Mesenchymal stem cell (in vitro differentiated cells and primary cell): ENCODE results near the gene DLX4.

Experiments used
- DNase-seq: peaks from one replicate; pipeline ENCODE4 v3.0.0-alpha.2; 2013
- H2AFZ ChIP-seq: one replicate; pipeline ENCODE4 v1.6.1; 2013; ENCODE audit warnings: low read depth, mild to moderate bottlenecking, control low read depth, inconsistent platforms, low read length, moderate library complexity
- H2AK5ac ChIP-seq: 2 replicates; pipeline ENCODE4 v1.6.1; 2013; ENCODE audit warnings: low read length, moderate library complexity, mild to moderate bottlenecking, inconsistent platforms; ENCODE audit not compliant: severe bottlenecking
- H2BK120ac ChIP-seq: one replicate; pipeline ENCODE4 v1.6.1; 2013; ENCODE audit warnings: low read depth, mild to moderate bottlenecking, inconsistent platforms, low read length, moderate library complexity
- H2BK12ac ChIP-seq, 2 experiments: one replicate each; pipeline ENCODE4 v1.6.1; 2013; ENCODE audit warnings: inconsistent platforms in 2 of 2, low read length in 2 of 2, mild to moderate bottlenecking in 2 of 2, moderate library complexity in 2 of 2, control low read depth in 1 of 2
- H2BK15ac ChIP-seq: one replicate; pipeline ENCODE4 v1.6.1; 2013; ENCODE audit warnings: mild to moderate bottlenecking, low read depth, inconsistent platforms; ENCODE audit not compliant: poor library complexity, severe bottlenecking
- H2BK5ac ChIP-seq: 2 replicates; pipeline ENCODE4 v1.6.1; 2013; ENCODE audit warnings: low read depth, mild to moderate bottlenecking, low read length, control low read depth, inconsistent platforms; ENCODE audit not compliant: poor library complexity, severe bottlenecking
- H3K14ac ChIP-seq, 2 experiments: one replicate each; pipeline ENCODE4 v1.6.1; 2013; ENCODE audit warnings: inconsistent platforms in 2 of 2, low read length in 2 of 2, control low read depth in 1 of 2, mild to moderate bottlenecking in 1 of 2, moderate library complexity in 1 of 2
- H3K18ac ChIP-seq, 2 experiments: one replicate each; pipeline ENCODE4 v1.6.1; 2013; ENCODE audit warnings: inconsistent platforms in 2 of 2, low read length in 2 of 2, control low read depth in 1 of 2, low read depth in 1 of 2, mild to moderate bottlenecking in 1 of 2
- H3K23ac ChIP-seq, 2 experiments: one replicate each; pipeline ENCODE4 v1.6.1; 2013; ENCODE audit warnings: inconsistent platforms in 2 of 2, low read length in 2 of 2, mild to moderate bottlenecking in 2 of 2, moderate library complexity in 2 of 2, control low read depth in 1 of 2
- H3K27ac ChIP-seq: 2 replicates; pipeline ENCODE4 v1.5.1; 2013; ENCODE audit warnings: mild to moderate bottlenecking, moderate library complexity, low read length, control low read depth, inconsistent platforms; ENCODE audit not compliant: poor library complexity, severe bottlenecking
- H3K27me3 ChIP-seq, 2 experiments: 2 replicates each; pipeline versions ENCODE4 v1.6.1 to v1.7.0; 2013; ENCODE audit warnings: low read length in 2 of 2, mild to moderate bottlenecking in 2 of 2, moderate library complexity in 2 of 2, control low read depth in 1 of 2, inconsistent platforms in 1 of 2; ENCODE audit not compliant: control insufficient read depth in 1 of 2, insufficient read depth in 1 of 2
- H3K36me3 ChIP-seq, 2 experiments: 2 replicates each; pipeline versions ENCODE4 v1.6.1 to v1.7.0; 2013; ENCODE audit warnings: low read length in 2 of 2, control low read depth in 1 of 2, inconsistent platforms in 1 of 2, low read depth in 1 of 2, mild to moderate bottlenecking in 1 of 2; ENCODE audit not compliant: insufficient read depth in 2 of 2, control insufficient read depth in 1 of 2
- H3K4ac ChIP-seq, 2 experiments: one replicate each; pipeline ENCODE4 v1.6.1; 2013; ENCODE audit warnings: inconsistent platforms in 2 of 2, low read length in 2 of 2, mild to moderate bottlenecking in 2 of 2, moderate library complexity in 2 of 2, control low read depth in 1 of 2, low read depth in 1 of 2
- H3K4me1 ChIP-seq: 2 replicates; pipeline ENCODE4 v1.6.1; 2013; ENCODE audit warnings: low read depth, low read length, control low read depth; ENCODE audit not compliant: control insufficient read depth, insufficient read depth
- H3K4me2 ChIP-seq: 2 replicates; pipeline ENCODE4 v1.6.1; 2013; ENCODE audit warnings: low read length, mild to moderate bottlenecking, inconsistent platforms; ENCODE audit not compliant: poor library complexity, severe bottlenecking
- H3K4me3 ChIP-seq, 2 experiments: 2 replicates each; pipeline versions ENCODE4 v1.5.1 to v1.7.0; 2013; ENCODE audit warnings: low read length in 2 of 2, mild to moderate bottlenecking in 2 of 2, control low read depth in 1 of 2, low read depth in 1 of 2; ENCODE audit not compliant: insufficient read depth in 1 of 2
- H3K79me1 ChIP-seq: replicated peaks from 2 replicates; pipeline ENCODE4 v1.6.1; 2013; ENCODE audit warnings: mild to moderate bottlenecking, control low read depth, low read length, inconsistent platforms; ENCODE audit not compliant: poor library complexity, severe bottlenecking
- H3K9ac ChIP-seq: 2 replicates; pipeline ENCODE4 v1.7.0; 2013; ENCODE audit warnings: mild to moderate bottlenecking, low read length, moderate library complexity
- H3K9me3 ChIP-seq: 2 replicates; pipeline ENCODE4 v1.7.0; 2013; ENCODE audit warnings: mild to moderate bottlenecking, low read length; ENCODE audit not compliant: control insufficient read depth
- H4K8ac ChIP-seq: one replicate; pipeline ENCODE4 v1.6.1; 2013; ENCODE audit warnings: inconsistent platforms, mild to moderate bottlenecking, low read length, moderate library complexity
- H4K91ac ChIP-seq: one replicate; pipeline ENCODE4 v1.6.1; 2013; ENCODE audit warnings: mild to moderate bottlenecking, low read length, inconsistent platforms
- WGBS: methylation state at CpG from one replicate; pipeline ENCODE4 v1.1.7; 2013; ENCODE audit warnings: mixed read lengths; 5-methylcytosine and 5-hydroxymethylcytosine counted together

Gene DLX4

GRCh38 chr17:49958723-49959122 lies 10.3 kb upstream of the DLX4 start:
- 89% methylated on average over 3 of the region's 4 CpGs for WGBS
- H4K91ac ChIP-seq = no peak overlapping the region
- H3K79me1 ChIP-seq = no peaks in the 10 kb centered on the region
- H3K18ac ChIP-seq = no peak overlapping the region
- H3K9ac ChIP-seq = no peak overlapping the region
- DNase-seq = no peak
- no peak overlapping the region for H3K27ac ChIP-seq
- H2AFZ ChIP-seq = no peak overlapping the region
- H2BK120ac ChIP-seq = no peak overlapping the region
- no peak overlapping the region for H3K4me2 ChIP-seq
- H3K4ac ChIP-seq = no peak overlapping the region
- H2AK5ac ChIP-seq = no peak overlapping the region
- H2BK5ac ChIP-seq = no peak overlapping the region
- H3K23ac ChIP-seq = no peak overlapping the region
- peaks cover 3% of the 10 kb centered on the region for H3K4me1 ChIP-seq
- no peak overlapping the region for H3K14ac ChIP-seq
- H4K8ac ChIP-seq = no peak overlapping the region
- no peak overlapping the region for H2BK12ac ChIP-seq
- H3K27me3 ChIP-seq = peaks cover 30 to 39% of the 10 kb centered on the region in 2 experiments
- no peaks in the 10 kb centered on the region for H3K36me3 ChIP-seq
- no peak overlapping the region for H2BK15ac ChIP-seq
- H3K4me3 ChIP-seq = no peak overlapping the region
- no peaks in the 10 kb centered on the region for H3K9me3 ChIP-seq

- H2BK15ac ChIP-seq = no peak overlapping the region
- H3K27me3 ChIP-seq = peaks cover 37 to 46% of the 10 kb centered on the region in 2 experiments
- H4K91ac ChIP-seq = no peak overlapping the region
- no peaks in the 10 kb centered on the region for H3K36me3 ChIP-seq
- H3K4me1 ChIP-seq = peaks cover 7% of the 10 kb centered on the region
- no peak overlapping the region for H3K14ac ChIP-seq
- H2BK5ac ChIP-seq = no peak overlapping the region
- no peak overlapping the region for H3K18ac ChIP-seq
- no peak overlapping the region for H3K4me3 ChIP-seq
- no peak overlapping the region for H3K4me2 ChIP-seq
- no peak overlapping the region for H2AFZ ChIP-seq
- no peak overlapping the region for H3K23ac ChIP-seq
- DNase-seq = no peak
- no peaks in the 10 kb centered on the region for H3K79me1 ChIP-seq
- H3K27ac ChIP-seq = no peak overlapping the region
- no peak overlapping the region for H2AK5ac ChIP-seq
- H3K9me3 ChIP-seq = no peaks in the 10 kb centered on the region
- no peak overlapping the region for H2BK120ac ChIP-seq
- 49% methylated on average over 8 of the region's 8 CpGs for WGBS
- H3K9ac ChIP-seq = no peak overlapping the region
- no peak overlapping the region for H3K4ac ChIP-seq
- no peak overlapping the region for H4K8ac ChIP-seq
- H2BK12ac ChIP-seq = no peak overlapping the region
Measured at GRCh38 chr17:49959183-49959935, 9.6 kb upstream of the DLX4 start.

DNA sequence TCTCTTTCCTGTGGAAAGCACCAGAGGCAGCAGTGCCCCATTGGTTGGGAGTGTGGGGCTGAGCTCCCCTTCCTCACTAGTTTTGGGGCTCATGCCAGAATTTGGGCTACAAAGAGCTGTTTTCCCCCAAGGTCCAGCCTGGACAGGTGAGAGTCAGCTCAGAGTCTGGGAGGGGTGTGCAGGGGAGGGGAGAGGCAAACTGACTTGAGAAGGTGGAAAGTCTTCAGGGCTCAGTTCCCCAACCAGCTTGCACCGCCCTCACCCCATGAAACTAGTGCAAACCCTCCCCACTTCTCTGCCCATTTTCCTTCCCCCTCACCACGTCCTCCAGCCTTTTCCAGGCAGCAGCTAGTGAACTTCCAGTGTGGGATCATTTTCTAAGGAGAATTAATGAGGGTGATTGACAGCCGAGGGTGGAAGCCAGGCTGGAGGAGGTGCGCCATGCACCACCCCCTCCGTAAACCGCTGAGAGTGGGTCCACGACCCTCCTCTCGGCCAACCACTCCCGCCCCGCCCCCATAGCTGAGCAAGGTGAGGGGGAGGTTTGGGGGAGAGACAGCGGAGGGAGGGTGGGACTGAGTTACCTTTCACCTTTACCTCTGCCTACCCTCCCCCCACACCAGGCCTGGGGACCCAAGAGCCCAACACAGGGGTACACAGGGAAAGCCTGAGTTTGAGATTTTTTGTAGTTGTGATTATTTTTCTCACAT lies 6.2 kb upstream of the DLX4 start:
- Histone ChIP-seq H4K91ac (no peak overlapping the region), H3K4me1 (peaks cover 12% of the 10 kb centered on the region), H3K4me3 (no peak overlapping the region), H2BK15ac (no peak overlapping the region), H3K4ac (no peak overlapping the region), H4K8ac (no peak overlapping the region), H3K18ac (no peak overlapping the region), H3K23ac (no peak overlapping the region), H3K4me2 (no peak overlapping the region), H2BK12ac (no peak overlapping the region), H2AK5ac (no peak overlapping the region), H2BK5ac (no peak overlapping the region), H3K14ac (no peak overlapping the region), H3K9me3 (no peaks in the 10 kb centered on the region), H3K27me3 (peaks cover 62 to 63% of the 10 kb centered on the region in 2 experiments), H3K79me1 (no peaks in the 10 kb centered on the region), H3K9ac (no peak overlapping the region), H2BK120ac (no peak overlapping the region), H3K36me3 (no peaks in the 10 kb centered on the region), H2AFZ (no peak overlapping the region), H3K27ac (no peak overlapping the region)
- WGBS = 0% methylated on average over 1 of the region's 11 CpGs
- no peak for DNase-seq

DNA sequence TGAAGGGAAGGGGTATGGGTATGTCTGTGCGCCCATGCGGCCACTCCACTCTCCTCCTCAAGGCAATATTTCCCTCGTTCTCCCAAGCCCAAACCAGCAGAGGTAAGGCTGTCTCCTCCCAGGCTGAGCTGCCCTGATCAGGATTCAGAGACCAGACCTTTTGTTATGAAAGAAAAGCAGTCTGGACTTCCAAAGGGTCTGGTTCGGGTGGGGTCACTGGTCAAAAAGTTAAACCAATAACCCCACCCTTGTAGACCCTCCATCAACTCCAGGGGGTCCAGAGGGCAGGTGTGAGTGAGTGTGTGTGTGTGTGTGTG lies 5.7 kb upstream of the DLX4 start:
- H3K9ac ChIP-seq = no peak overlapping the region
- no peak overlapping the region for H2AK5ac ChIP-seq
- H4K91ac ChIP-seq = no peak overlapping the region
- no peaks in the 10 kb centered on the region for H3K36me3 ChIP-seq
- no peak overlapping the region for H2BK120ac ChIP-seq
- H3K4ac ChIP-seq = no peak overlapping the region
- no peak overlapping the region for H2AFZ ChIP-seq
- H3K27ac ChIP-seq = no peak overlapping the region
- no peaks in the 10 kb centered on the region for H3K9me3 ChIP-seq
- DNase-seq = no peak
- WGBS = 20% methylated on average over 4 of the region's 4 CpGs
- no peak overlapping the region for H2BK5ac ChIP-seq
- no peak overlapping the region for H3K14ac ChIP-seq
- H2BK15ac ChIP-seq = no peak overlapping the region
- H2BK12ac ChIP-seq = no peak overlapping the region
- H3K27me3 ChIP-seq = peaks cover 67 to 68% of the 10 kb centered on the region in 2 experiments
- H3K4me3 ChIP-seq = no peak overlapping the region
- no peak overlapping the region for H4K8ac ChIP-seq
- peaks cover 14% of the 10 kb centered on the region for H3K4me1 ChIP-seq
- H3K4me2 ChIP-seq = no peak overlapping the region
- no peak overlapping the region for H3K18ac ChIP-seq
- no peaks in the 10 kb centered on the region for H3K79me1 ChIP-seq
- no peak overlapping the region for H3K23ac ChIP-seq
